Peyer's patch (tissue), 4 donors: ENCODE measurements around the gene TMEM204. TPM values are rescaled to one million over a fixed set of nuclear protein-coding genes. Genes with fewer than 3 reads are reported as not detected.

Source experiments
- DNase-seq, 3 donors: peaks; one replicate each; pipeline ENCODE4 v3.0.0-alpha.2; 2017 to 2019
- H3K27ac ChIP-seq, 4 donors: fragments of 200-600 bp; sonication (generic); one replicate each; pipeline ENCODE4 v1.5.1; 2016 to 2019
- H3K27me3 ChIP-seq, 2 donors: fragments of 200-600 bp; sonication (generic); one replicate each; pipeline ENCODE4 v1.5.1; 2019
- H3K36me3 ChIP-seq, 3 donors: fragments of 200-600 bp; sonication (generic); one replicate each; pipeline ENCODE4 v1.5.1; 2016 to 2019
- H3K4me1 ChIP-seq, 4 donors: fragments of 200-600 bp; sonication (generic); one replicate each; pipeline ENCODE4 v1.5.1; 2016 to 2019
- H3K4me3 ChIP-seq, 4 donors: fragments of 200-600 bp; sonication (generic); 1 replicate in 3 of 4; 2 replicates in 1 of 4; pipeline ENCODE4 v1.5.1; 2016 to 2019; ENCODE audit warnings: mild to moderate bottlenecking in 1 of 4
- H3K9me3 ChIP-seq, 4 donors: fragments of 200-600 bp; sonication (generic); one replicate each; pipeline ENCODE4 v1.5.1; 2016 to 2019; ENCODE audit warnings: mild to moderate bottlenecking in 1 of 4
- POLR2A ChIP-seq, 2 donors: fragments of 450-650 bp; IDR thresholded peaks; one replicate each; pipeline ENCODE4 v1.5.1; 2017; ENCODE audit warnings: antibody characterized with exemption in 2 of 2, mild to moderate bottlenecking in 2 of 2, moderate library complexity in 2 of 2
- total RNA-seq, 4 donors: library from RNA; depleted of rRNA; stranded (reverse); fragments of >200 nt; gene quantifications; one replicate each; pipeline ENCODE4 v1.1.0, GENCODE V29; 2016
- TF ChIP-seq, protein P1 (sequence below), 6 experiments: fragments of 450-650 bp in 4 of 6; fragments of 200-600 bp in 2 of 6; sonication (generic) in 1 of 6; IDR thresholded peaks; one replicate each; pipeline ENCODE4 v1.5.1; 2017 to 2019; ENCODE audit warnings: antibody characterized with exemption in 6 of 6, mild to moderate bottlenecking in 3 of 6, moderate library complexity in 1 of 6

Gene TMEM204
- total RNA-seq, 4 donors from 2014 or later = 7.4 to 42.1 (median 11.6) TPM

DNA sequence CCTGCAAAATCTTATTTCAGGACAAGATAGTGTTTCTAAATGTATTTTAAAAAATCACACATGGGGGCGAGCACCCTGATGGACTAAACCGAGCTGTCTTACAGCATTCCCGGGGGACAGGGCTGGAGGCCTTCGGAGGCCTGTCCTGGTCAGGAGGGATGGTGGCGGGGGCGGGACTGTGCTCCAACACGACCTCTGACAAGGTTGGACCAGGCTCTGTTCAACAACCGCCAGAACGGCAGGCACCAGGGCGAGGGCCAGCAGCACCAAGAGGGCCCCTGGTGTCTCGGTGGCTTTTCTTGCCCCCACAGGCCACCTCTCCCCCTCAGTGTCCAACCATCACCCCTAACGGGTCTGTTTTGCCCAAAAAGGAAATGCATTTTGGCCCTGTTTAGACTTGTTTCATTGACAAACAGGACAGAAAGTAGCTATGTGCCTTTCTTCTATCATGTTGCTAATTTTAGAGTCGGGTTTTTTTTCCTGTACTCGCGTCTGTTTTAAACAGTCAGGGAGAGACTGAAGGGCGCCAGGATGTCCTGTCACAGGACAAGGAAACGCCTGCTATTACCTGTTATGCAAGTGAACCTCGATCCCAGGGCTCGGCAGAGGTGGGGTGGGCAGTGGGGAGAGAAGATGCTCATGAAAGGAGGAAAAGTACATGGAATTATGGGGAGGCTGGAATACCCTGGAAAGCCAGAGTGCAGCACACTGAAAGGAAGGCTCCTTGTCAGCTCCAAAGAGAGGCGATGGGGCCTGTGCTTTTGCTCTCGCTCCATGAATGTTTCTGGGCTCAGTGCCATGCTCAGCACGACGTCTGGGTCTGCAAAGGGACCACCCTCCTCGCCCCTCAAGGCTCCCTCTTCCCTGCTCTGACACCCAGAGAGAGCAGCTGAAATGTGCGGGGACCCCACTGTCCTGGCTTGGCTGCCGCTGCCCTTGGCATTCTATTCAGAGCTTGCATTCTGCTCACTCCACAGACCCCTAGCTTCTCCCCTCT is 11.9 kb downstream of the TMEM204 start:
- peak overlapping the region; percentile 38 to 84 (median 60) for H3K27ac ChIP-seq
- no peak for DNase-seq
- peak overlapping the region in 1 of 4 donors; percentile 1 for H3K4me3 ChIP-seq
- no peaks in the 10 kb centered on the region for H3K9me3 ChIP-seq
- no peaks in the 10 kb centered on the region for H3K27me3 ChIP-seq
- peaks cover 0 to 14% (median 0%) of the 10 kb centered on the region in 3 donors for H3K36me3 ChIP-seq
- peaks cover 3 to 64% (median 14%) of the 10 kb centered on the region in 4 donors for H3K4me1 ChIP-seq
- TF ChIP-seq, protein P1, sequence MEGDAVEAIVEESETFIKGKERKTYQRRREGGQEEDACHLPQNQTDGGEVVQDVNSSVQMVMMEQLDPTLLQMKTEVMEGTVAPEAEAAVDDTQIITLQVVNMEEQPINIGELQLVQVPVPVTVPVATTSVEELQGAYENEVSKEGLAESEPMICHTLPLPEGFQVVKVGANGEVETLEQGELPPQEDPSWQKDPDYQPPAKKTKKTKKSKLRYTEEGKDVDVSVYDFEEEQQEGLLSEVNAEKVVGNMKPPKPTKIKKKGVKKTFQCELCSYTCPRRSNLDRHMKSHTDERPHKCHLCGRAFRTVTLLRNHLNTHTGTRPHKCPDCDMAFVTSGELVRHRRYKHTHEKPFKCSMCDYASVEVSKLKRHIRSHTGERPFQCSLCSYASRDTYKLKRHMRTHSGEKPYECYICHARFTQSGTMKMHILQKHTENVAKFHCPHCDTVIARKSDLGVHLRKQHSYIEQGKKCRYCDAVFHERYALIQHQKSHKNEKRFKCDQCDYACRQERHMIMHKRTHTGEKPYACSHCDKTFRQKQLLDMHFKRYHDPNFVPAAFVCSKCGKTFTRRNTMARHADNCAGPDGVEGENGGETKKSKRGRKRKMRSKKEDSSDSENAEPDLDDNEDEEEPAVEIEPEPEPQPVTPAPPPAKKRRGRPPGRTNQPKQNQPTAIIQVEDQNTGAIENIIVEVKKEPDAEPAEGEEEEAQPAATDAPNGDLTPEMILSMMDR (IDR thresholded peaks at IDR 0.05) = no peak
- TF ChIP-seq POLR2A (IDR thresholded peaks at IDR 0.05) = no peak

DNA sequence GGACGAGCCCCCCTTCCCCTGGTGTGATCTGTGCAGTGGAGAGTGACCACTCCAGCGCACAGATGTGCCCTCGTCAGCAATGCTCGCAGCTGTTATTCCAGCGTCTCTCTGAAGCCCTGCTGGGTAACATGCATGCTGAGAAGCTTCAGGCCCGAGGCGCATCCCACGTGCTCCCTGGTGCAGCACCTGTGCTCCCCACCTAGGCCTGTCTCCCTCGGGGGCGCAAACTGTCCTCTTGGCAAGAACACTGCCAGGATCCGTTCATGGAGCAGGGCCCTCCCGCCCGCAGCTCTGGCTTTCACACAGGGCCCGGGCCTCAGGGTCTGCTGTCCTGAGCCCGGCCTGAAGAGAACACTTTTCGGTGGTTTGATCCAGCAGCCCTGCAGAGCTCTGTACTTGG is 13.0 kb downstream of the TMEM204 start:
- H3K36me3 ChIP-seq = peaks cover 0 to 14% (median 0%) of the 10 kb centered on the region in 3 donors

DNA sequence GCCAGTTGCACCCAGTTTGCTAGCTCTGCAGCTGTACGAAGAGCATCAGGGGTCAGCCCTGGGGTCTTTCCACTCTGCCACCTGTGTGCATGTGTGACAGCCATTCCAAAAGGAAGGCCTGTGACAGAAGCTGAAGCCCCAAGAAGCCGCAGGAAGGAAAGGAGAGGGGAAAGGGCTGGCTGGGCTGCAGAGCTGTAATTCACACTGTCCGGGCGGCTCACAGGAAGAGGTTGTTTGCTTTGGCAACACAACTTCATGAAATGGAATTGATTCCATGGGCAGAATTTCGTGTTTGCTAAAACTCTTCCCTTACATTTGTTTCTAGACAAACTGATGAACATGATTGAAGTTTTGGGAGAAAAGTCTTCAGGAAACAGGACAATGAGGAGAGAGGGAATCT is 14.8 kb downstream of the TMEM204 start:
- TF ChIP-seq POLR2A (IDR thresholded peaks at IDR 0.05) = no peak
- TF ChIP-seq, protein P1 (IDR thresholded peaks at IDR 0.05) = no peak
- H3K27me3 ChIP-seq = no peaks in the 10 kb centered on the region
- peak overlapping the region in 2 of 4 donors; percentile 43 to 60 for H3K27ac ChIP-seq
- no peak for DNase-seq
- no peaks in the 10 kb centered on the region for H3K36me3 ChIP-seq
- H3K4me1 ChIP-seq = peaks cover 3 to 54% (median 14%) of the 10 kb centered on the region in 4 donors
- no peaks in the 10 kb centered on the region for H3K9me3 ChIP-seq
- H3K4me3 ChIP-seq = no peak overlapping the region

More for the DNA sequence above, 13.0 kb downstream of the TMEM204 start:
- Histone ChIP-seq H3K4me1 (peaks cover 3 to 69% (median 14%) of the 10 kb centered on the region in 4 donors), H3K27me3 (no peaks in the 10 kb centered on the region), H3K9me3 (no peaks in the 10 kb centered on the region), H3K4me3 (no peak overlapping the region), H3K27ac (peak overlapping the region in 3 of 4 donors; percentile 38 to 84 (median 69))
- TF ChIP-seq, protein P1 (IDR thresholded peaks at IDR 0.05) = no peak
- no peak for TF ChIP-seq POLR2A (IDR thresholded peaks at IDR 0.05)
- DNase-seq = no peak

GRCh38 chr16:1548727-1549126 is 15.3 kb downstream of the TMEM204 start:
- no peaks in the 10 kb centered on the region for H3K27me3 ChIP-seq
- H3K36me3 ChIP-seq = no peaks in the 10 kb centered on the region
- no peak for DNase-seq
- TF ChIP-seq, protein P1 (IDR thresholded peaks at IDR 0.05) = no peak
- TF ChIP-seq POLR2A (IDR thresholded peaks at IDR 0.05) = no peak
- H3K27ac ChIP-seq = peak overlapping the region in 2 of 4 donors; percentile 25 to 36
- H3K4me3 ChIP-seq = no peak overlapping the region
- no peaks in the 10 kb centered on the region for H3K9me3 ChIP-seq
- H3K4me1 ChIP-seq = peaks cover 2 to 49% (median 11%) of the 10 kb centered on the region in 4 donors

- peaks cover 0 to 4% (median 0%) of the 10 kb centered on the region in 3 donors for H3K36me3 ChIP-seq
- no peaks in the 10 kb centered on the region for H3K9me3 ChIP-seq
- TF ChIP-seq, protein P1 (IDR thresholded peaks at IDR 0.05) = no peak
- TF ChIP-seq POLR2A (IDR thresholded peaks at IDR 0.05) = no peak
- peaks cover 0 to 36% (median 7%) of the 10 kb centered on the region in 4 donors for H3K4me1 ChIP-seq
- H3K27ac ChIP-seq = peak overlapping the region in 1 of 4 donors; percentile 36
- no peaks in the 10 kb centered on the region for H3K27me3 ChIP-seq
- no peak overlapping the region for H3K4me3 ChIP-seq
- DNase-seq = no peak
Measured at GRCh38 chr16:1550069-1550468, 16.6 kb downstream of the TMEM204 start.
